HG03520 (cell line): Measurements from ENCODE around the gene ATP7B.

Experiments
- ATAC-seq: cut with Tn5 transposase; IDR thresholded peaks from one replicate; pipeline ENCODE4 v1.9.1; 2021; ENCODE audit warnings: mild to moderate bottlenecking, moderate library complexity; ENCODE audit not compliant: unreplicated experiment

ATP7B gene

GRCh38 chr13:51978796-51979556 lies 32.3 kb downstream of the ATP7B start:
- ATAC-seq = no peak

- ATAC-seq = no peak
Measured at GRCh38 chr13:51977625-51978024, 33.6 kb downstream of the ATP7B start.

GRCh38 chr13:51976890-51977289 lies 34.4 kb downstream of the ATP7B start:
- ATAC-seq = no peak

- no peak for ATAC-seq
Measured at GRCh38 chr13:51976423-51976822, 34.8 kb downstream of the ATP7B start.

GRCh38 chr13:51974482-51974881 lies 36.8 kb downstream of the ATP7B start:
- no peak for ATAC-seq

GRCh38 chr13:51971520-51972426 lies 39.5 kb downstream of the ATP7B start:
- ATAC-seq = no peak

GRCh38 chr13:51970349-51970748 lies 40.9 kb downstream of the ATP7B start:
- no peak for ATAC-seq

- ATAC-seq = no peak
Measured at GRCh38 chr13:51967482-51968446, 43.5 kb downstream of the ATP7B start.

- ATAC-seq = no peak
Measured at GRCh38 chr13:51966186-51966585, 45.1 kb downstream of the ATP7B start.

- no peak for ATAC-seq
Measured at GRCh38 chr13:51961493-51962403, 49.5 kb downstream of the ATP7B start.

- no peak for ATAC-seq
Measured at GRCh38 chr13:51960766-51961165, 50.5 kb downstream of the ATP7B start.

- peak; percentile 84 for ATAC-seq
Measured at GRCh38 chr13:51959773-51960172, 51.5 kb downstream of the ATP7B start.

GRCh38 chr13:51958217-51958547 lies 53.1 kb downstream of the ATP7B start:
- no peak for ATAC-seq

GRCh38 chr13:51957377-51958216 lies 53.7 kb downstream of the ATP7B start:
- ATAC-seq = peak; percentile 30

- ATAC-seq = no peak
Measured at GRCh38 chr13:51956717-51957116, 54.5 kb downstream of the ATP7B start.

GRCh38 chr13:51955816-51956603 lies 55.2 kb downstream of the ATP7B start:
- ATAC-seq = no peak

GRCh38 chr13:51955281-51955771 lies 55.9 kb downstream of the ATP7B start:
- ATAC-seq = no peak
